HepG2 (cell line): ENCODE measurements around the gene CD300H. TPM values are rescaled to one million over a fixed set of nuclear protein-coding genes. Genes with fewer than 3 reads are reported as not detected.

Source experiments
- ATF7-NPFF ChIP-seq: sonication (generic); formaldehyde crosslinking; IDR thresholded peaks from 2 replicates; pipeline ENCODE4 v1.8.1; 2023; ENCODE audit warnings: mild to moderate bottlenecking, low read depth, missing genetic modification reagents, moderate library complexity
- FOXA1 ChIP-seq, 2 experiments: fragments of 450-650 bp in 1 of 2; sonication (generic) in 1 of 2; formaldehyde crosslinking in 1 of 2; IDR thresholded peaks; 2 replicates each; pipeline versions ENCODE4 v1.4.0 to v1.6.1; 2016 to 2020; ENCODE audit warnings: missing genetic modification reagents in 1 of 2
- HNRNPL ChIP-seq: fragments of 200-400 bp; formaldehyde crosslinking; IDR thresholded peaks from 2 replicates; pipeline ENCODE4 v1.6.1; 2017; ENCODE audit warnings: mild to moderate bottlenecking, low read depth, low read length
- KMT2B ChIP-seq: IDR thresholded peaks from 2 replicates; pipeline ENCODE4 v1.6.1; 2016; ENCODE audit warnings: missing genetic modification reagents, missing compliant biosample characterization
- MNT ChIP-seq: fragments of 450-650 bp; IDR thresholded peaks from 2 replicates; pipeline ENCODE4 v1.6.1; 2016
- PBX3 ChIP-seq: sonication (generic); formaldehyde crosslinking; IDR thresholded peaks from 2 replicates; pipeline ENCODE4 v1.8.1; 2023; ENCODE audit warnings: missing genetic modification reagents, inconsistent platforms, borderline replicate concordance
- PHF21A ChIP-seq: sonication (generic); formaldehyde crosslinking; IDR thresholded peaks from 2 replicates; pipeline ENCODE4 v1.5.0; 2020; ENCODE audit warnings: mild to moderate bottlenecking, missing genetic modification reagents
- PRMT3 ChIP-seq: sonication (generic); formaldehyde crosslinking; IDR thresholded peaks from 2 replicates; pipeline ENCODE4 v1.8.1; 2022; ENCODE audit warnings: low read depth, mild to moderate bottlenecking, moderate library complexity, missing genetic modification reagents, borderline replicate concordance
- RFXANK ChIP-seq: IDR thresholded peaks from 2 replicates; pipeline ENCODE4 v1.6.1; 2016
- ZNF83 ChIP-seq: sonication (generic); formaldehyde crosslinking; IDR thresholded peaks from 2 replicates; pipeline ENCODE4 v1.4.0; 2020; ENCODE audit warnings: missing genetic modification reagents, mild to moderate bottlenecking, borderline replicate concordance
- polyA plus RNA-seq, 8 experiments: library from polyadenylated mRNA; depleted of rRNA in 3 of 8; stranded (reverse) in 7 of 8; unstranded in 1 of 8; fragments of >200 nt; fragmentation: Illumina TruSeq in 4 of 8; extraction: Trizol in 4 of 8; gene quantifications; 2 replicates each; pipeline versions ENCODE4 v1.2.1 to v1.2.3, GENCODE V29; 2011 to 2016; ENCODE audit warnings: low read depth in 4 of 8, missing spikeins in 1 of 8, mixed read lengths in 1 of 8; ENCODE audit not compliant: insufficient read depth in 1 of 8
- total RNA-seq, 5 experiments: library from RNA; depleted of rRNA; stranded (reverse); fragments of >200 nt; fragmentation: Illumina TruSeq; extraction: Trizol; gene quantifications; 2 replicates each; pipeline ENCODE4 v1.2.3, GENCODE V29; 2016; ENCODE audit warnings: low read depth in 1 of 5
- TF ChIP-seq, protein P1 (sequence below): sonication (generic); formaldehyde crosslinking; IDR thresholded peaks from 2 replicates; pipeline ENCODE4 v1.9.0; 2021; ENCODE audit warnings: mild to moderate bottlenecking, missing genetic modification reagents
- TF ChIP-seq, protein P2 (sequence below): IDR thresholded peaks from 2 replicates; pipeline ENCODE4 v1.4.0; 2020; ENCODE audit warnings: mild to moderate bottlenecking, missing genetic modification reagents
- TF ChIP-seq, protein P3 (sequence below): sonication (generic); formaldehyde crosslinking; IDR thresholded peaks from 2 replicates; pipeline ENCODE4 v1.8.0; 2022; ENCODE audit warnings: mild to moderate bottlenecking, missing genetic modification reagents, moderate library complexity

CD300H gene
- total and polyA plus RNA-seq, 2 of the 13 experiments (the other 11 are each of a cell fraction or from before 2014, with no cell fraction given), result not detected

- TF ChIP-seq, protein P1, sequence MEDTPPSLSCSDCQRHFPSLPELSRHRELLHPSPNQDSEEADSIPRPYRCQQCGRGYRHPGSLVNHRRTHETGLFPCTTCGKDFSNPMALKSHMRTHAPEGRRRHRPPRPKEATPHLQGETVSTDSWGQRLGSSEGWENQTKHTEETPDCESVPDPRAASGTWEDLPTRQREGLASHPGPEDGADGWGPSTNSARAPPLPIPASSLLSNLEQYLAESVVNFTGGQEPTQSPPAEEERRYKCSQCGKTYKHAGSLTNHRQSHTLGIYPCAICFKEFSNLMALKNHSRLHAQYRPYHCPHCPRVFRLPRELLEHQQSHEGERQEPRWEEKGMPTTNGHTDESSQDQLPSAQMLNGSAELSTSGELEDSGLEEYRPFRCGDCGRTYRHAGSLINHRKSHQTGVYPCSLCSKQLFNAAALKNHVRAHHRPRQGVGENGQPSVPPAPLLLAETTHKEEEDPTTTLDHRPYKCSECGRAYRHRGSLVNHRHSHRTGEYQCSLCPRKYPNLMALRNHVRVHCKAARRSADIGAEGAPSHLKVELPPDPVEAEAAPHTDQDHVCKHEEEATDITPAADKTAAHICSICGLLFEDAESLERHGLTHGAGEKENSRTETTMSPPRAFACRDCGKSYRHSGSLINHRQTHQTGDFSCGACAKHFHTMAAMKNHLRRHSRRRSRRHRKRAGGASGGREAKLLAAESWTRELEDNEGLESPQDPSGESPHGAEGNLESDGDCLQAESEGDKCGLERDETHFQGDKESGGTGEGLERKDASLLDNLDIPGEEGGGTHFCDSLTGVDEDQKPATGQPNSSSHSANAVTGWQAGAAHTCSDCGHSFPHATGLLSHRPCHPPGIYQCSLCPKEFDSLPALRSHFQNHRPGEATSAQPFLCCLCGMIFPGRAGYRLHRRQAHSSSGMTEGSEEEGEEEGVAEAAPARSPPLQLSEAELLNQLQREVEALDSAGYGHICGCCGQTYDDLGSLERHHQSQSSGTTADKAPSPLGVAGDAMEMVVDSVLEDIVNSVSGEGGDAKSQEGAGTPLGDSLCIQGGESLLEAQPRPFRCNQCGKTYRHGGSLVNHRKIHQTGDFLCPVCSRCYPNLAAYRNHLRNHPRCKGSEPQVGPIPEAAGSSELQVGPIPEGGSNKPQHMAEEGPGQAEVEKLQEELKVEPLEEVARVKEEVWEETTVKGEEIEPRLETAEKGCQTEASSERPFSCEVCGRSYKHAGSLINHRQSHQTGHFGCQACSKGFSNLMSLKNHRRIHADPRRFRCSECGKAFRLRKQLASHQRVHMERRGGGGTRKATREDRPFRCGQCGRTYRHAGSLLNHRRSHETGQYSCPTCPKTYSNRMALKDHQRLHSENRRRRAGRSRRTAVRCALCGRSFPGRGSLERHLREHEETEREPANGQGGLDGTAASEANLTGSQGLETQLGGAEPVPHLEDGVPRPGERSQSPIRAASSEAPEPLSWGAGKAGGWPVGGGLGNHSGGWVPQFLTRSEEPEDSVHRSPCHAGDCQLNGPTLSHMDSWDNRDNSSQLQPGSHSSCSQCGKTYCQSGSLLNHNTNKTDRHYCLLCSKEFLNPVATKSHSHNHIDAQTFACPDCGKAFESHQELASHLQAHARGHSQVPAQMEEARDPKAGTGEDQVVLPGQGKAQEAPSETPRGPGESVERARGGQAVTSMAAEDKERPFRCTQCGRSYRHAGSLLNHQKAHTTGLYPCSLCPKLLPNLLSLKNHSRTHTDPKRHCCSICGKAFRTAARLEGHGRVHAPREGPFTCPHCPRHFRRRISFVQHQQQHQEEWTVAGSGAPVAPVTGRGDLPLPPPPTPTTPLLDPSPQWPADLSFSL (CRISPR knock-in tag), result 0 out of 2 replicates have a peak, but pooled peaks have one; percentile 44
- TF ChIP-seq MNT, result peak; percentile 70
- TF ChIP-seq PHF21A (CRISPR knock-in tag), result no peak
- TF ChIP-seq, protein P2, sequence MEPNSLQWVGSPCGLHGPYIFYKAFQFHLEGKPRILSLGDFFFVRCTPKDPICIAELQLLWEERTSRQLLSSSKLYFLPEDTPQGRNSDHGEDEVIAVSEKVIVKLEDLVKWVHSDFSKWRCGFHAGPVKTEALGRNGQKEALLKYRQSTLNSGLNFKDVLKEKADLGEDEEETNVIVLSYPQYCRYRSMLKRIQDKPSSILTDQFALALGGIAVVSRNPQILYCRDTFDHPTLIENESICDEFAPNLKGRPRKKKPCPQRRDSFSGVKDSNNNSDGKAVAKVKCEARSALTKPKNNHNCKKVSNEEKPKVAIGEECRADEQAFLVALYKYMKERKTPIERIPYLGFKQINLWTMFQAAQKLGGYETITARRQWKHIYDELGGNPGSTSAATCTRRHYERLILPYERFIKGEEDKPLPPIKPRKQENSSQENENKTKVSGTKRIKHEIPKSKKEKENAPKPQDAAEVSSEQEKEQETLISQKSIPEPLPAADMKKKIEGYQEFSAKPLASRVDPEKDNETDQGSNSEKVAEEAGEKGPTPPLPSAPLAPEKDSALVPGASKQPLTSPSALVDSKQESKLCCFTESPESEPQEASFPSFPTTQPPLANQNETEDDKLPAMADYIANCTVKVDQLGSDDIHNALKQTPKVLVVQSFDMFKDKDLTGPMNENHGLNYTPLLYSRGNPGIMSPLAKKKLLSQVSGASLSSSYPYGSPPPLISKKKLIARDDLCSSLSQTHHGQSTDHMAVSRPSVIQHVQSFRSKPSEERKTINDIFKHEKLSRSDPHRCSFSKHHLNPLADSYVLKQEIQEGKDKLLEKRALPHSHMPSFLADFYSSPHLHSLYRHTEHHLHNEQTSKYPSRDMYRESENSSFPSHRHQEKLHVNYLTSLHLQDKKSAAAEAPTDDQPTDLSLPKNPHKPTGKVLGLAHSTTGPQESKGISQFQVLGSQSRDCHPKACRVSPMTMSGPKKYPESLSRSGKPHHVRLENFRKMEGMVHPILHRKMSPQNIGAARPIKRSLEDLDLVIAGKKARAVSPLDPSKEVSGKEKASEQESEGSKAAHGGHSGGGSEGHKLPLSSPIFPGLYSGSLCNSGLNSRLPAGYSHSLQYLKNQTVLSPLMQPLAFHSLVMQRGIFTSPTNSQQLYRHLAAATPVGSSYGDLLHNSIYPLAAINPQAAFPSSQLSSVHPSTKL (CRISPR knock-in tag), result no peak
- no peak for TF ChIP-seq FOXA1 (IDR thresholded peaks at IDR 0.05)
- no peak for TF ChIP-seq FOXA1 (CRISPR knock-in tag; IDR thresholded peaks at IDR 0.05)
- no peak for TF ChIP-seq PBX3
- TF ChIP-seq ZNF83, result no peak
- TF ChIP-seq KMT2B (CRISPR knock-in tag), result no peak
- no peak for TF ChIP-seq PRMT3 (CRISPR knock-in tag)
- TF ChIP-seq HNRNPL, result 0 out of 2 replicates have a peak, but pooled peaks have one; percentile 17
- TF ChIP-seq RFXANK (CRISPR knock-in tag), result no peak
- no peak for TF ChIP-seq ATF7-NPFF (CRISPR knock-in tag)
- TF ChIP-seq, protein P3, sequence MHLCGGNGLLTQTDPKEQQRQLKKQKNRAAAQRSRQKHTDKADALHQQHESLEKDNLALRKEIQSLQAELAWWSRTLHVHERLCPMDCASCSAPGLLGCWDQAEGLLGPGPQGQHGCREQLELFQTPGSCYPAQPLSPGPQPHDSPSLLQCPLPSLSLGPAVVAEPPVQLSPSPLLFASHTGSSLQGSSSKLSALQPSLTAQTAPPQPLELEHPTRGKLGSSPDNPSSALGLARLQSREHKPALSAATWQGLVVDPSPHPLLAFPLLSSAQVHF (CRISPR knock-in tag), result no peak
Observed at GRCh38 chr17:74569020-74570003, 2.0 kb upstream of the CD300H start (continued).
